OCI-LY3 (cell line): ENCODE measurements around the gene NRXN2.

Source experiments
- CTCF ChIP-seq: fragments of 200-600, 300-600 bp; sonication (generic); IDR thresholded peaks from 2 replicates; pipeline ENCODE4 v1.5.1; 2014; ENCODE audit warnings: antibody characterized with exemption, low read length, low read depth
- EZH2phosphoT487 ChIP-seq: fragments of 200-600 bp; shearing (Covaris generic); IDR thresholded peaks from 2 replicates; pipeline ENCODE4 v1.6.1; 2018; ENCODE audit warnings: antibody characterized with exemption, mixed run types, low read depth

- TF ChIP-seq CTCF = no peak
- no peak for TF ChIP-seq EZH2phosphoT487
Measured at GRCh38 chr11:64713016-64713707, 9.8 kb downstream of the NRXN2 start.
